Prostate gland (tissue), 2 donors: ENCODE results near the gene PRM3. TPM values are rescaled to one million over a fixed set of nuclear protein-coding genes. Genes with fewer than 3 reads are reported as not detected.

Experiments used
- DNase-seq: peaks from one replicate; pipeline ENCODE4 v3.0.0-alpha.2; 2019; ENCODE audit warnings: low spot score
- H3K27ac ChIP-seq, 2 donors: fragments of 200-600 bp; sonication (generic); 2 replicates each; pipeline ENCODE4 v1.5.1; 2017 to 2019
- H3K27me3 ChIP-seq: fragments of 200-600 bp; sonication (generic); replicated peaks from 2 replicates; pipeline ENCODE4 v1.5.1; 2019; ENCODE audit not compliant: insufficient read depth
- H3K36me3 ChIP-seq, 2 donors: fragments of 200-600 bp; sonication (generic); 1 replicate in 1 of 2; 2 replicates in 1 of 2; pipeline versions ENCODE4 v1.5.1 to v1.8.1; 2017 to 2019
- H3K4me1 ChIP-seq: fragments of 200-600 bp; sonication (generic); replicated peaks from 2 replicates; pipeline ENCODE4 v1.5.1; 2019
- H3K4me3 ChIP-seq, 2 donors: fragments of 200-600 bp; sonication (generic); 2 replicates each; pipeline ENCODE4 v1.5.1; 2017 to 2019
- H3K9me3 ChIP-seq: fragments of 200-600 bp; sonication (generic); 2 replicates; pipeline ENCODE4 v1.5.1; 2017
- POLR2A ChIP-seq: fragments of 450-650 bp; IDR thresholded peaks from one replicate; pipeline ENCODE4 v1.6.1; 2016; ENCODE audit warnings: antibody characterized with exemption, mild to moderate bottlenecking
- POLR2AphosphoS5 ChIP-seq: sonication (generic); formaldehyde crosslinking; IDR thresholded peaks from one replicate; pipeline ENCODE4 v1.6.1; 2017; ENCODE audit warnings: antibody characterized with exemption
- WGBS: methylation state at CpG from one replicate; pipeline ENCODE4 v1.1.5; 2018; 5-methylcytosine and 5-hydroxymethylcytosine counted together
- intact Hi-C: fragments of 100-400 bp; cut with DNase I; formaldehyde crosslinking; loops from one replicate; pipeline ENCODE4 v1.14.2; 2022
- microRNA-seq: library from miRNA; unstranded; fragments of <30 nt; microRNA quantifications from one replicate; pipeline ENCODE4, GENCODE V29; 2016
- small RNA-seq, 2 donors: library from RNA; depleted of rRNA; stranded (forward); fragments of <200 nt; gene quantifications; one replicate each; pipeline ENCODE3, GENCODE V24; 2016
- total RNA-seq, 2 donors: library from RNA; depleted of rRNA; stranded (reverse); fragments of >200 nt; gene quantifications; one replicate each; pipeline ENCODE4 v1.1.0, GENCODE V29; 2016
- TF ChIP-seq, protein P1 (sequence below), 4 experiments: fragments of 200-600 bp in 2 of 4; fragments of 450-650 bp in 2 of 4; sonication (generic) in 2 of 4; IDR thresholded peaks; 1 replicate in 3 of 4; 2 replicates in 1 of 4; pipeline ENCODE4 v1.5.1; 2016 to 2019; ENCODE audit warnings: antibody characterized with exemption in 4 of 4, mild to moderate bottlenecking in 2 of 4, moderate library complexity in 2 of 4

The PRM3 gene
- total RNA-seq, 2 donors from 2014 or later, result not detected

DNA sequence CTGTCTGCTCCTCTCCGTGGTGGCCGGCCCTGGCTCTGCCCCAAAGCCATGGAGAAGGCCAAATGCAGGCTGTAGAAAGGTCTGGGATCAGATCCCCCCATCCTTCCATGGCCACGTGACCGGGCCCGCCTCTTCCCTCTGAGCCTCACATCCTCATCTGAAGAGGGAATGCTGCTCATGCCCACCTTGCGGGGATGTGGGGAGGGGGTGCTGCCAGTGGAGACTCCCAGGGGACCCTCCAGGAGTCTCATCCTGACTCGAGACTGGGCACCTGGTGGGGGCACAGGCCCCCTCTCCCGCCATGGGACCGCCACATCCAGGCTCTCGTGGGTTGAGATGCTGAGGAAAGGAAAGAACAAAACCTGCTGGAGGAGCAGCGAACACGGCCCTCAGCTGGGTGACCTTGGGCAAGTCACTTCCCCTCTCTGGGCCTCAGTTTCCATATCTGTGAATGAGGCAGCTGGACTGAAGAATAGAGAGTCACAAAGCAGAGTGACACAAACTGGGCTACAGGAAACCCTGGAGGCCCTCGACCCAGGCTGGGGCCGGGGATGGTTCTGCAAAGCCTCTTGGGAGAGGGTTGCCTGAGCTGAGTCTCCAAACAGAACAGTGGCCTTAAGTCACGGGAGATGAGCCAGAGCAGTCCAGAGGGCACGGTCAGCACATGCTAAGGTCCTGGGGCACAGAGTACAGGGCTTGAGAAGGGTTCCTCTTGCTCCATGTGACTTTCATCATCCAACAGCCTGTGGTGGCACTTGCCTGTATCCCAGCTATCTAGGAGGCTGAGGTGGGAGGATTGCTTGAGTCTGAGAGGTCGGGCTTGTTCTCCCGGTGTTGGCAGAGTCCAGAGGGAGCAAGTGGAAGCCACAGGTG, 47.5 kb downstream of the PRM3 start:
- WGBS, result 86% methylated on average over 18 of the region's 18 CpGs
- no peaks in the 10 kb centered on the region for H3K27me3 ChIP-seq
- H3K27ac ChIP-seq, result no peak overlapping the region
- no peaks in the 10 kb centered on the region for H3K36me3 ChIP-seq
- intact Hi-C loops, result no loop called here
- DNase-seq, result no peak
- H3K4me1 ChIP-seq, result no peaks in the 10 kb centered on the region
- H3K9me3 ChIP-seq, result no peaks in the 10 kb centered on the region
- no peak overlapping the region for H3K4me3 ChIP-seq
- TF ChIP-seq POLR2AphosphoS5 (no peak), POLR2A (no peak)
- TF ChIP-seq, protein P1, sequence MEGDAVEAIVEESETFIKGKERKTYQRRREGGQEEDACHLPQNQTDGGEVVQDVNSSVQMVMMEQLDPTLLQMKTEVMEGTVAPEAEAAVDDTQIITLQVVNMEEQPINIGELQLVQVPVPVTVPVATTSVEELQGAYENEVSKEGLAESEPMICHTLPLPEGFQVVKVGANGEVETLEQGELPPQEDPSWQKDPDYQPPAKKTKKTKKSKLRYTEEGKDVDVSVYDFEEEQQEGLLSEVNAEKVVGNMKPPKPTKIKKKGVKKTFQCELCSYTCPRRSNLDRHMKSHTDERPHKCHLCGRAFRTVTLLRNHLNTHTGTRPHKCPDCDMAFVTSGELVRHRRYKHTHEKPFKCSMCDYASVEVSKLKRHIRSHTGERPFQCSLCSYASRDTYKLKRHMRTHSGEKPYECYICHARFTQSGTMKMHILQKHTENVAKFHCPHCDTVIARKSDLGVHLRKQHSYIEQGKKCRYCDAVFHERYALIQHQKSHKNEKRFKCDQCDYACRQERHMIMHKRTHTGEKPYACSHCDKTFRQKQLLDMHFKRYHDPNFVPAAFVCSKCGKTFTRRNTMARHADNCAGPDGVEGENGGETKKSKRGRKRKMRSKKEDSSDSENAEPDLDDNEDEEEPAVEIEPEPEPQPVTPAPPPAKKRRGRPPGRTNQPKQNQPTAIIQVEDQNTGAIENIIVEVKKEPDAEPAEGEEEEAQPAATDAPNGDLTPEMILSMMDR (IDR thresholded peaks at IDR 0.05), result no peak

DNA sequence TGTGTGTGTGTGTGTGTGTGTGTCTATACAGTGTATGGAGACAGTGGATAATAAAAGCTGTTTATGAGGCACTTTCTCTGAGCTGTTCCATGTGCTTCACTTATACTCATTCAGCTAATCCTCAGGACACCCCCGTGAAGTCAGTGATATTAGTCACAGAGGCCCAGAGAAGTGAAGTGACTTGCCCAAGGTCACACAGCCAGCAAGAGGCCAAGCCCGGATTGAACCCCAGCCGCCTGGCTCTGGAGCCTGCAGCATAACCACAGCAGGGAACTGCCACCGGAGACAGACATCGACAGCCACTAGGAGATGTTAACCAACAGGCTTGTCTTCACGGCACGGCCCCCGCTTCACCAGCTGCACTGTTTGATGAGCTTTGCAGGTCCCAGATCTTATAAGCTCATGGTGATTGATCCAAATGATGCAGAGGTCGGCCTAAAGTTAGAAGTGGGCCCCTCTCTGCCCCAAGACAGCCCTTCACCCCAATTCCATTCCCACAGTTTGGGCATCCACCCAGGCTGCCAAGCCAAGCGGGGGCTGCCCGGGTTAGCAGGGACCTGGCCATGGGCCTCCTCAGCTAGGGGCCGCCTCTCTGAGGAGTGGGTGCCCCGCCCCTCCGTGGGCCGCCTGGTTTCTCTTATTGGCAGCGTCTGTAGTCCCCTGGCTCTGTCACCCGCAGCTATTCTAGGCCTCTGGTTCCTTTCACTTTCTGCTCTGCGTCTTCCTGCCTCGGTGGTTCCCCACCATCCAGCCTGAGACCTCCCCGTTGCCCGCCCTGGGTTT, 48.3 kb downstream of the PRM3 start:
- no peak overlapping the region for H3K4me3 ChIP-seq
- TF ChIP-seq, protein P1 (IDR thresholded peaks at IDR 0.05), result no peak
- TF ChIP-seq POLR2AphosphoS5, result no peak
- no peak for DNase-seq

DNA sequence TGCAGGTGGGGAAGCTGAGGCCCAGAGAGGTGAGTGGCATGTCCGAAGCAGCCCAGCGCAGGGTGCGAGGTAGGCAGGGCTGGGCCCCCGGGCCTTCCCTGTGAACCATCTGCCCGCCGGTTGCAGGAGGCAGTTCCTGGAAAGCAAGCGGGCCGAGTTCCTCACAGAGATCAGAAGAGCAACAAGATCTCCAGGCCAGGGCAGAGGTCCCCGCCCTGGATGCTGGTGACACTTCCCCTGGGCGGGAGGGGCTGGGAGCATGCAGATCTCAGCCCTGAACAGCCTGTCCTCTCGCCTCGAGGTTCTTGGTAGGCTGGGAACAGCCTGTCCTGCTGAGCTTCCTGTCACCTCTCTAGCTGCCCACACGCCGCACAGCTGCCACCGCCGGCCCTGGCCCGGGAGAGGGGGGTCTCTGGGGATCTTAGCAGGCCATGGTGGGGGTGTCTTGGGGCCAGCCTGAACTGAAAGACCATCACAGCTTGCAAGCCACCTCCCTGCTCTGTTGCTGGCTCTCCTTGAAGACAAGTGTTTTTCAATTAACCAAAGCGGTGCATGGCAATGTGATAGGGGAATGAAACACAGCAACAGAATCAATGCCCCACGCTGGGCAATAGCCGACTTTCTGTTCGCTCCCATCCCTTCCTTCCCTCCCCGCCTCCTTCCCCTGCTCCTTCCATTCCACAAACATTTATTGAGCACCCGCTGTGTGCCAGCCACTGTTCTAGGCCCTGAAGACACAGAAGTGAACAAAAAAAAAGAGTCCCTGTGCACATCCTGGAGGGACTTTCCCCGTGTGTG, 49.1 kb downstream of the PRM3 start:
- Histone ChIP-seq H3K27me3 (no peaks in the 10 kb centered on the region), H3K4me3 (no peak overlapping the region), H3K36me3 (no peaks in the 10 kb centered on the region), H3K9me3 (no peaks in the 10 kb centered on the region), H3K4me1 (no peaks in the 10 kb centered on the region), H3K27ac (peak overlapping the region; percentile 18 to 22)
- intact Hi-C loops, result no loop called here
- 56% methylated on average over 24 of the region's 24 CpGs for WGBS
- peak; percentile 33 for DNase-seq
- TF ChIP-seq, protein P1 (IDR thresholded peaks at IDR 0.05), result no peak
- TF ChIP-seq POLR2AphosphoS5, result peak; percentile 57

More for the DNA sequence above, 48.3 kb downstream of the PRM3 start:
- Histone ChIP-seq H3K27me3 (no peaks in the 10 kb centered on the region), H3K9me3 (no peaks in the 10 kb centered on the region), H3K36me3 (no peaks in the 10 kb centered on the region), H3K27ac (peak overlapping the region; percentile 18 to 22), H3K4me1 (no peaks in the 10 kb centered on the region)
- WGBS, result 80% methylated on average over 21 of the region's 21 CpGs
- intact Hi-C loops, result no loop called here

Small RNAs within 50 kb of the gene (microRNA-seq; reads per million reads assigned to microRNA genes)
- not detected for gene MIR548H2

Small RNAs within 50 kb of the gene (small RNA-seq; reads per million reads assigned to genes)
- gene MIR548H2 (0 reads per million in 2 donors), gene RF00019 (0 reads per million in 2 donors), gene RF00554 (0 reads per million in 2 donors)

Other genes with a start within 250 kb of the PRM3 start
- 1 to 10 TPM; 2.6 to 8.2 TPM for gene SOCS1, start 17.4 kb downstream of the PRM3 start, total RNA-seq
- not detected for gene TNP2, start 4.3 kb downstream of the PRM3 start, total RNA-seq
- gene PRM2, start 2.9 kb upstream of the PRM3 start, total RNA-seq, result 100 to 1,000 TPM in 1 of 2 donors, not detected in 1; 343 TPM
- 100 to 1,000 TPM in 1 of 2 donors, 1 to 10 TPM in 1; 1.8 to 992 TPM for gene PRM1, start 7.7 kb upstream of the PRM3 start, total RNA-seq
- gene RMI2, start 71.8 kb upstream of the PRM3 start, total RNA-seq, result 10 to 100 TPM in 1 of 2 donors, 1 to 10 TPM in 1; 6.0 to 16.3 TPM